Measurements from ENCODE around the gene CYP2S1. TPM values are rescaled to one million over a fixed set of nuclear protein-coding genes. Genes with fewer than 3 reads are reported as not detected.
"Not testable (repeated sequence)": the region's sequence is repeated elsewhere in the genome, so short reads cannot be mapped to it uniquely, and the experiment has no call there.

CYP2S1 gene
- 1 to 10 TPM in 2 of 8 experiments, under 1 TPM in 5, not detected in 1; 0.13 to 2.2 (median 1.00) TPM for total RNA-seq

GRCh38 chr19:41192574-41193429 lies at the start of gene CYP2S1:
TSS of gene CYP2S1 (plus strand) at chr19:41193219. CDS start at chr19:41193265, 46 bp downstream.
- peak within 1 kb of the TSS in 2 of 5 donors; percentile 20 to 26 for H3K4me3 ChIP-seq
- no peak within 1 kb of the TSS for H3K27ac ChIP-seq
- peak; percentile 78 to 88 (median 84) for ATAC-seq (replicated peaks in 6 of 8)
- peaks cover 0 to 9% of the 10 kb centered on the region in 2 donors for H3K4me1 ChIP-seq (replicated peaks in 1 of 2)
- 13 to 49% (median 17%) methylated on average over 2 to 15 of the region's 58 CpGs; no CpG with 5 or more reads in 3 of the 10 experiments for WGBS, 10 experiments
- in situ Hi-C loops (cut with MboI; ENCODE audit: low pct_unique_long_range_greater_than_20kb in 2 of 9, low sequenced_read_pairs in 9 of 9, unreplicated experiment in 9 of 9): no loop called here

DNA sequence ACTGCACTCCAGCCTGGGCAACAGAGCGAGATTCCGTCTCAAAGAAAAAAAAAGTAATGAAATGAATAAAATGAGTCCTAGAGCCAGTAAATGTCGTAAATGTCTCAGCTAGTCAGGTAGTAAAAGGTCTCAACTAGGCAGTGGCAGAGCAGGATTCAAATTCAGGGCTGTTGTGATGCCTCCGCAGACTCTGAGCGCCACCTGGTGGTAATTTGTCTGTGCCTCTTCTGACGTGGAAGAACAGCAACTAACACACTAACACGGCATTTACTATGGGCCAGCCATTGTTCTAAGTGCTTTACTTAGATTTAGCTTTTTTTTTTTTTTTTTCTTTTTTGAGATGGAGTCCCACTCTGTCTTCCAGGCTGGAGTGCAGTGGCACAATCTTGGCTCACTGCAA lies 48.6 kb upstream of the CYP2S1 start:
- ATAC-seq (replicated peaks in 6 of 8): peak in 3 of 8 experiments; percentile 83 to 95 (median 93)
- in situ Hi-C loops (cut with MboI; ENCODE audit: low pct_unique_long_range_greater_than_20kb in 2 of 9, low sequenced_read_pairs in 9 of 9, unreplicated experiment in 9 of 9): no loop called here
- Histone ChIP-seq H3K4me3 (no peak overlapping the region), H3K27ac (no peak overlapping the region), H3K4me1 (replicated peaks in 1 of 2) (no peaks in the 10 kb centered on the region)
- 0 to 45% (median 39%) methylated on average over 1 to 7 of the region's 7 CpGs for WGBS, 10 experiments

GRCh38 chr19:41149831-41150230 lies 43.2 kb upstream of the CYP2S1 start:
- no peaks in the 10 kb centered on the region for H3K4me1 ChIP-seq (replicated peaks in 1 of 2)
- H3K27ac ChIP-seq: no peak overlapping the region
- in situ Hi-C loops (cut with MboI; ENCODE audit: low pct_unique_long_range_greater_than_20kb in 2 of 9, low sequenced_read_pairs in 9 of 9, unreplicated experiment in 9 of 9): no loop called here
- no peak overlapping the region for H3K4me3 ChIP-seq
- WGBS, 10 experiments: 82 to 100% (median 90%) methylated on average over 1 to 2 of the region's 2 CpGs; no CpG with 5 or more reads in 2 of the 10 experiments
- no peak for ATAC-seq (replicated peaks in 6 of 8)

DNA sequence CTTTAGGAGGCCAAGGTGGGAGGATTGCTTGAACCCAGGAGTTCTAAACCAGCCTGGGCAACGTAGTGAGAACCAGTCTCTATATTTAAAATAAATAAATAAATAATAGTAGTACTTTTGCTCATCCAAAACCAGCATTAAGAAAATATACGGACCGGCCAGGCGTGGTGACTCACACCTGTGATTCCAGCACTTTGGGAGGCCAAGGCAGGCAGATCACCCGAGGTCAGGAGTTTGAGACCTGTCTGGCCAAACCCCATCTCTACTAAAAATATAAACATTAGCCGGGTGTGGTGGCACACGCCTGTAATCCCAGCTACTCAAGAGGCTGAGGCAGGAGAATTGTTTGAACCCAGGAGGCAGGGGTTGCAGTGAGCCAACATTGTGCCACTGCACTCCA lies 42.0 kb upstream of the CYP2S1 start:
- H3K4me3 ChIP-seq; in situ Hi-C loops (cut with MboI; ENCODE audit: low pct_unique_long_range_greater_than_20kb in 2 of 9, low sequenced_read_pairs in 9 of 9, unreplicated experiment in 9 of 9); H3K4me1 ChIP-seq (replicated peaks in 1 of 2); H3K27ac ChIP-seq; ATAC-seq (replicated peaks in 6 of 8): not testable (repeated sequence)
- 40 to 100% (median 80%) methylated on average over 1 to 6 of the region's 7 CpGs; no CpG with 5 or more reads in 1 of the 10 experiments for WGBS, 10 experiments

DNA sequence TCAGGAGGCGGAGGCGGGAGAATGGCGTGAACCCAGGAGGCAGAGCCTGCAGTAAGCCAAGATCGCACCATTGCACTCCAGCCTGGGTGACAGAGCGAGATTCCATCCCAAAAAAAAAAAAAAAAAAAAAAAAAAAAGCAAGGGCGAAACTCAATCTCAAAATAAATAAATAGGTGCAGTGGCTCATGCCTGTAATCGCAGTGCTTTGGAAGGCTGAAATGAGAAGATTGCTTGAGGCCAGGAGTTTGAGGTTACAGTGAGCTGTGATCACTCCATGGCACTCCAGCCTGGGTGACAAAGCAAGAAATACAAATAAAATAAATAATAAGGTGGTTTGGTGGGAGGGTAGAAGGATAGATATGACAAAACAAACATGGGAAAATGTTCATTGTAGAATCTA lies 39.0 kb upstream of the CYP2S1 start:
- H3K4me3 ChIP-seq: no peak overlapping the region
- H3K4me1 ChIP-seq (replicated peaks in 1 of 2): no peaks in the 10 kb centered on the region
- no peak for ATAC-seq (replicated peaks in 6 of 8)
- in situ Hi-C loops (cut with MboI; ENCODE audit: low pct_unique_long_range_greater_than_20kb in 2 of 9, low sequenced_read_pairs in 9 of 9, unreplicated experiment in 9 of 9): no loop called here
- H3K27ac ChIP-seq: no peak overlapping the region
- 82 to 100% (median 91%) methylated on average over 2 to 7 of the region's 7 CpGs; no CpG with 5 or more reads in 2 of the 10 experiments for WGBS, 10 experiments

GRCh38 chr19:41156207-41156606 lies 36.8 kb upstream of the CYP2S1 start:
- in situ Hi-C loops (cut with MboI; ENCODE audit: low pct_unique_long_range_greater_than_20kb in 2 of 9, low sequenced_read_pairs in 9 of 9, unreplicated experiment in 9 of 9): no loop called here
- no peak overlapping the region for H3K27ac ChIP-seq
- H3K4me3 ChIP-seq: no peak overlapping the region
- H3K4me1 ChIP-seq (replicated peaks in 1 of 2): no peaks in the 10 kb centered on the region
- 25 to 80% (median 73%) methylated on average over 1 to 2 of the region's 2 CpGs; no CpG with 5 or more reads in 5 of the 10 experiments for WGBS, 10 experiments
- no peak for ATAC-seq (replicated peaks in 6 of 8)

- Histone ChIP-seq H3K27ac (no peak overlapping the region), H3K4me1 (replicated peaks in 1 of 2) (no peaks in the 10 kb centered on the region), H3K4me3 (no peak overlapping the region)
- in situ Hi-C loops (cut with MboI; ENCODE audit: low pct_unique_long_range_greater_than_20kb in 2 of 9, low sequenced_read_pairs in 9 of 9, unreplicated experiment in 9 of 9): no loop called here
- ATAC-seq (replicated peaks in 6 of 8): no peak
- 56 to 100% (median 86%) methylated on average over 1 to 2 of the region's 2 CpGs; no CpG with 5 or more reads in 1 of the 10 experiments for WGBS, 10 experiments
Observed at GRCh38 chr19:41159881-41160280, 33.1 kb upstream of the CYP2S1 start.

DNA sequence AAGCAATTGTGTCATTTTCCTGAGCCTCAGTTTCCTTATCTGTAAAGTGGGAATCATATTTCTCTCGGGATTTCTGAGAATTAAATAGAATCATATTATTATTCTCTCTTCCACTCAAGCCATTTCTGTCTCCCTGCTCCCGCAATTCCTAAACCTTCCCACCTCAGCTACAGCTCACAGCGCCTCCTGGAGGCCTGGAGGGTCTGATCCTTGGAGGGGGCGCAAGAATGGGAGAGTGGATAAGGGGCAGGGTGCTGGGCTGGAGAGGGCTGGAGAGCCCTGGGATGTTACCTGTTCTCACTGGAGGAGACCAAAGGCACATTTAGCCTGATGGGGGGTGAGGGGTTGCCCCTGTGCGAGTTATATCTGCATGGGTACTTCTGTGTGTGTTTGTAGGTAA lies 31.1 kb upstream of the CYP2S1 start:
- Histone ChIP-seq H3K4me1 (replicated peaks in 1 of 2) (no peaks in the 10 kb centered on the region), H3K4me3 (no peak overlapping the region), H3K27ac (no peak overlapping the region)
- ATAC-seq (replicated peaks in 6 of 8): no peak
- WGBS, 10 experiments: 66 to 100% (median 84%) methylated on average over 1 to 5 of the region's 5 CpGs; no CpG with 5 or more reads in 2 of the 10 experiments
- in situ Hi-C loops (cut with MboI; ENCODE audit: low pct_unique_long_range_greater_than_20kb in 2 of 9, low sequenced_read_pairs in 9 of 9, unreplicated experiment in 9 of 9): no loop called here

- Histone ChIP-seq H3K4me1 (replicated peaks in 1 of 2) (no peaks in the 10 kb centered on the region), H3K27ac (no peak overlapping the region), H3K4me3 (no peak overlapping the region)
- in situ Hi-C loops (cut with MboI; ENCODE audit: low pct_unique_long_range_greater_than_20kb in 2 of 9, low sequenced_read_pairs in 9 of 9, unreplicated experiment in 9 of 9): no loop called here
- WGBS, 10 experiments: 17 to 100% (median 91%) methylated on average over 2 to 12 of the region's 14 CpGs; no CpG with 5 or more reads in 1 of the 10 experiments
- no peak for ATAC-seq (replicated peaks in 6 of 8)
Observed at GRCh38 chr19:41166944-41167804, 25.8 kb upstream of the CYP2S1 start.

DNA sequence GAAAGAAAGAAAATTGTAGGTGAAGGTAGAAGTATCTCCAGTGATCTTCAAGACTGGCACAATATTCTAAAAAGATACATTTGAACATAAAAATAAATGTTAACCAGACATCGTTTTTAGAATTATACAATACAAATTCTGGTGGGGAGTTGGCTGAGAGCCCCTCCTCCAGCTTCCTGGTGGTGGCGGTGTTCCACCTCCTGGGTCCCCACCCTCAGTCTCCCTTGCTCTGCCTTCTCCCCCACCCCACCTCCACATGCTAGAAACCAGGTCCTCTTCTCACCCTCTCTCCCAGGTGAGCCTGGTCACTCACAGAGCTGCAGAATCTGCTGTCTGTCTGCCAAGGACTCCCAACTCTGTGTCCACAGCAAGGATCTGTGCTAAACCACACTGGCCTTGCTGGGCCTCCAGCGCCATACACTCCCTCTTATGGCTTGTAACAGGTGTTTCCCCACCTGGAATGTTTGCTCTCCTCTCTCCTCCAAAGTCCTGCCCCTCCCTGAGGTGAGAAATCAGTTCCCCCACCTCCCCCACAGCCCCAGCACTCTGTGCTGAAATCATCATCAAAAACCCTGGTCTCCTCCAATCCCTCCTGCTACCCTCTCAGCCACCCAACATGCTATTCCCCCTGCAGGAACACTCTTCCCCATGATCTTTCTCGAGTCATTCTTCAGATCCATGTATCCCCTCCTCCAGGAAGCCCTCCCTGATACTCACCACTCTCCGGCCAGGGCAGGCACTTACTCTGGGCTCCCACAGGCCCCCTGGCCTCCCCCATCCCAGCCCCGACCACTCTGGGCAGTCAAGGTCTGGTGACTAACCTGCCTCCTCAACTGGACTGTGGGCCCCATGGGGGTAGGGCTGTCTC lies 20.5 kb upstream of the CYP2S1 start:
- ATAC-seq (replicated peaks in 6 of 8): no peak
- Histone ChIP-seq H3K27ac (no peak overlapping the region), H3K4me3 (no peak overlapping the region), H3K4me1 (replicated peaks in 1 of 2) (peaks cover 0 to 8% of the 10 kb centered on the region in 2 donors)
- in situ Hi-C loops (cut with MboI; ENCODE audit: low pct_unique_long_range_greater_than_20kb in 2 of 9, low sequenced_read_pairs in 9 of 9, unreplicated experiment in 9 of 9): no loop called here
- 13 to 100% (median 88%) methylated on average over 1 to 2 of the region's 6 CpGs; no CpG with 5 or more reads in 7 of the 10 experiments for WGBS, 10 experiments

GRCh38 chr19:41174297-41174928 lies 18.6 kb upstream of the CYP2S1 start:
- peaks cover 0 to 8% of the 10 kb centered on the region in 2 donors for H3K4me1 ChIP-seq (replicated peaks in 1 of 2)
- ATAC-seq (replicated peaks in 6 of 8): no peak
- H3K27ac ChIP-seq: no peak overlapping the region
- 80 to 100% (median 89%) methylated on average over 1 to 8 of the region's 15 CpGs; no CpG with 5 or more reads in 6 of the 10 experiments for WGBS, 10 experiments
- in situ Hi-C loops (cut with MboI; ENCODE audit: low pct_unique_long_range_greater_than_20kb in 2 of 9, low sequenced_read_pairs in 9 of 9, unreplicated experiment in 9 of 9): no loop called here
- H3K4me3 ChIP-seq: no peak overlapping the region

Measured in motor neuron (in vitro differentiated cells).